ENCODE measurements around the gene SERP1.
A peak's percentile ranks its signal among the peaks of the same experiment; 100 is the strongest.

SERP1 gene

DNA sequence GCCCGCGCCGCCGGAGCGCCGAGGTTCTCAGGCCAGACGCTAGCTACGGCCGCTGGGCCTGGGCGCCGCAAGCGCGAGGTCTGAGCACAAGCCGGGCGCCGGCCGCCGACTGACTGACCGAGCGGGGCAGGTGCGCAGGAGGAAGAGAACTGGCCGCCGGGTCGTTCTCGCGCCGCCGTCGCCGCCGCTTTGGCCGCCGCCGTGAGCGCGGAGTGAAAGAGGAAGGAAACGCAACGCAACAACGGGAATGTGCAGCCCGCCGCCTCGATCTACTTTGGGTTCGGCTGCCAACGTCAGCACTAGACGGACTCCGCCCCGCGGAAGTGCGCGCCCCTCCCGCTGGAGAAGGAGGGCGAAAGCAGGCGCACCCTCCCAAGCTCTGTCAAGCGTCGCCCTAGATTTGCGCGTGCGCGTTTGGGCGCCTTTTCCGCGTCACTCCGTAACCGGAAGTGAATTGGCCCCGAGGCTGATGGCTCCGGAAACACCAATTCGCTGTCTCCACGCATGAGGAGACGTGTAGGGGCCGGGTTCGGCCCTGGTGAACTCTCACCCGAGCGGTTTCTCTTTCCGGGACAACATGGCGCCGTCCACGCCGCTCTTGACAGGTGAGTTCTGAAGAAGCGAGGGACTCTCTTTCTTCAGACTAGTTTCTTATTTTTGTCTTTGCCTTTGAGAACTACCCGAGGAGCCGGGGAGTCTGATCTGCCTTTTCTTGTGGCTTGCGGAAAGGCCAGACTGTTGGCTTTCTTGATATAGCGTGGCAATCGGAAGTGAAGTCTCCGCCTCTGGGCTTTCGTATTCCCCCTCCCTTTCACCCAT is at the start of gene SERP1, which contains the start of gene EIF2A:
SERP1 (minus strand) TSS at position 271 of the 819 bp plus-strand sequence. CDS start 361 bp downstream, outside the sequence.
EIF2A (plus strand) TSS at position 562 of the 819 bp plus-strand sequence; CDS start at position 578, 16 bp downstream.
- Histone ChIP-seq H3K27me3 (ENCODE audit: control insufficient read depth, insufficient read depth, low read length) (no peaks in the 10 kb centered on the region), H3K4me1 (ENCODE audit: control insufficient read depth, low read depth, low read length) (peaks cover 7% of the 10 kb centered on the region), H3K36me3 (ENCODE audit: control insufficient read depth, low read depth, low read length) (peaks cover 25% of the 10 kb centered on the region), H3K4me3 (ENCODE audit: low read length) (peak within 1 kb of the TSS; percentile 92), H3K27ac (ENCODE audit: low read length) (peak within 1 kb of the TSS; percentile 70), H3K9me3 (ENCODE audit: control insufficient read depth, low read depth, low read length) (no peaks in the 10 kb centered on the region), H3K9ac (ENCODE audit: low read length) (peak within 1 kb of the TSS; percentile 80)

- H3K4me1 ChIP-seq (ENCODE audit: control insufficient read depth, low read depth, low read length): peaks cover 4% of the 10 kb centered on the region
- H3K9ac ChIP-seq (ENCODE audit: low read length): no peak overlapping the region
- H3K27ac ChIP-seq (ENCODE audit: low read length): no peak overlapping the region
- H3K9me3 ChIP-seq (ENCODE audit: control insufficient read depth, low read depth, low read length): no peaks in the 10 kb centered on the region
- no peaks in the 10 kb centered on the region for H3K36me3 ChIP-seq (ENCODE audit: control insufficient read depth, low read depth, low read length)
- H3K27me3 ChIP-seq (ENCODE audit: control insufficient read depth, insufficient read depth, low read length): no peaks in the 10 kb centered on the region
- no peak overlapping the region for H3K4me3 ChIP-seq (ENCODE audit: low read length)
Measured at GRCh38 chr3:150594150-150594549, 47.9 kb upstream of the SERP1 start.

- peaks cover 11% of the 10 kb centered on the region for H3K36me3 ChIP-seq (ENCODE audit: control insufficient read depth, low read depth, low read length)
- no peaks in the 10 kb centered on the region for H3K4me1 ChIP-seq (ENCODE audit: control insufficient read depth, low read depth, low read length)
- H3K4me3 ChIP-seq (ENCODE audit: low read length): no peak overlapping the region
- no peak overlapping the region for H3K27ac ChIP-seq (ENCODE audit: low read length)
- H3K9me3 ChIP-seq (ENCODE audit: control insufficient read depth, low read depth, low read length): no peaks in the 10 kb centered on the region
- H3K9ac ChIP-seq (ENCODE audit: low read length): no peak overlapping the region
- H3K27me3 ChIP-seq (ENCODE audit: control insufficient read depth, insufficient read depth, low read length): no peaks in the 10 kb centered on the region
Measured at GRCh38 chr3:150589759-150590158, 43.5 kb upstream of the SERP1 start.

DNA sequence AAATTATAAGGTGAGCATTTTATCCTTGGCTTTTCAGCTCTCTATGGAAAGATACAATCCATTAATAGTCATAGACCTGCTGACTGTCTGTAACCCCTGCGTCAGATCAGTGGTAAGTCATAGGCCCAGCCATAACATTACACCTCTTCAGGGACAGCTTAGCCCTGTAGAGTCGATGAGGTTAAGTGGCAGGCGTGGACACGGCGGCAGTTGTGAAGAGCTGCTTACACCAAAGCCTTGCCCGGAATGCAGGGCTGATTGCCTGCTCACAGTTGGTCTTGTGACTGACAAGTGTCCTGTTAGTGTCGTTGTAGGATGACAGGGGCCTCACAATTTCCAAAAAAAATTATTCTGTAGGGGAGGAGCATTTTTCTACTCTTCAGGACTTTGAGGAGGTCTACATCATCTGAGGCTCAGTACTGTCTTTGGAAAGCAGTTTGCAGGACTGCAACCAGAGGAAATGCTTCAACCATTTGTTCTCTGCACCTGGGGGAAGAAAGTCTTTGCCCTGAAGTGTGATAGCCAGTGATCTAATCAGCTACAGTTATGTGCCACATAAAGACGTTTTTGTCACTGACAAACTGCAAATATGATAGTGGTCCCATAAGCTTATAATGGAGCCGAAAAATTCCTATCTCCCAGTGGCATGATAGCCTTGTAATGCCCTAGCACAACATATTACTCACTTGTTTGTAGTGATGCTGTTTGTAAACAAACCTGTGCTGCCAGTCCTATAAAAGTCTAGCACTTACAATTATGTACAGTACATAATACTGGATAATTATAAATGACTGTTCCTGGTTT is 41.9 kb upstream of the SERP1 start:
- Histone ChIP-seq H3K36me3 (ENCODE audit: control insufficient read depth, low read depth, low read length) (peaks cover 25% of the 10 kb centered on the region), H3K27me3 (ENCODE audit: control insufficient read depth, insufficient read depth, low read length) (no peaks in the 10 kb centered on the region), H3K4me1 (ENCODE audit: control insufficient read depth, low read depth, low read length) (no peaks in the 10 kb centered on the region), H3K9ac (ENCODE audit: low read length) (no peak overlapping the region), H3K9me3 (ENCODE audit: control insufficient read depth, low read depth, low read length) (no peaks in the 10 kb centered on the region), H3K27ac (ENCODE audit: low read length) (no peak overlapping the region), H3K4me3 (ENCODE audit: low read length) (no peak overlapping the region)

- Histone ChIP-seq H3K9me3 (ENCODE audit: control insufficient read depth, low read depth, low read length) (no peaks in the 10 kb centered on the region), H3K9ac (ENCODE audit: low read length) (no peak overlapping the region), H3K27ac (ENCODE audit: low read length) (no peak overlapping the region), H3K27me3 (ENCODE audit: control insufficient read depth, insufficient read depth, low read length) (no peaks in the 10 kb centered on the region), H3K4me1 (ENCODE audit: control insufficient read depth, low read depth, low read length) (no peaks in the 10 kb centered on the region), H3K4me3 (ENCODE audit: low read length) (no peak overlapping the region), H3K36me3 (ENCODE audit: control insufficient read depth, low read depth, low read length) (peaks cover 51% of the 10 kb centered on the region)
Measured at GRCh38 chr3:150583028-150583427, 36.7 kb upstream of the SERP1 start.

DNA sequence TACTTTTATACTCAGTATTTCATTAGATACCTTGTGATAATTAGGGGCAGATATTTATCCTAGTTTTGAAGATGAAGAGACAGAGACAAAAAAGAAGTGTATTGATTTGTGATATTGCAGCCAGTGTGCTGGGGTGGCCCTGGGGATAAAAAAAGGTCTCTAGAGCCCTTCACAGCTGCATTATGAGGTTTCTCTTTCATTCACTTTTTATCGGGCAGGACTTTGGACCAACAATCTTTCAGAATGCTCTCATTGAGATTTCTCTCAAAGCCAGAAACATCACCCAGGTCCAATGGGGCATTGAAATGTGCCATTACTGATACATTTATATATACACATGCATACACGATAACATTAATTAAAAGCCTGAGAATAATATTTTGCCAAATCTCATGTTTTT is 36.3 kb upstream of the SERP1 start:
- Histone ChIP-seq H3K27ac (ENCODE audit: low read length) (no peak overlapping the region), H3K27me3 (ENCODE audit: control insufficient read depth, insufficient read depth, low read length) (no peaks in the 10 kb centered on the region), H3K4me3 (ENCODE audit: low read length) (no peak overlapping the region), H3K9ac (ENCODE audit: low read length) (no peak overlapping the region), H3K4me1 (ENCODE audit: control insufficient read depth, low read depth, low read length) (no peaks in the 10 kb centered on the region), H3K36me3 (ENCODE audit: control insufficient read depth, low read depth, low read length) (peaks cover 51% of the 10 kb centered on the region), H3K9me3 (ENCODE audit: control insufficient read depth, low read depth, low read length) (no peaks in the 10 kb centered on the region)

- H3K4me1 ChIP-seq (ENCODE audit: control insufficient read depth, low read depth, low read length): no peaks in the 10 kb centered on the region
- H3K36me3 ChIP-seq (ENCODE audit: control insufficient read depth, low read depth, low read length): peaks cover 63% of the 10 kb centered on the region
- H3K4me3 ChIP-seq (ENCODE audit: low read length): no peak overlapping the region
- no peak overlapping the region for H3K27ac ChIP-seq (ENCODE audit: low read length)
- H3K27me3 ChIP-seq (ENCODE audit: control insufficient read depth, insufficient read depth, low read length): no peaks in the 10 kb centered on the region
- no peaks in the 10 kb centered on the region for H3K9me3 ChIP-seq (ENCODE audit: control insufficient read depth, low read depth, low read length)
- no peak overlapping the region for H3K9ac ChIP-seq (ENCODE audit: low read length)
Measured at GRCh38 chr3:150581174-150581573, 34.9 kb upstream of the SERP1 start.

- Histone ChIP-seq H3K9ac (ENCODE audit: low read length) (no peak overlapping the region), H3K36me3 (ENCODE audit: control insufficient read depth, low read depth, low read length) (peaks cover 57% of the 10 kb centered on the region)
Measured at GRCh38 chr3:150577855-150578254, 31.6 kb upstream of the SERP1 start.

GRCh38 chr3:150567328-150567727 is 21.0 kb upstream of the SERP1 start:
- Histone ChIP-seq H3K9ac (ENCODE audit: low read length) (no peak overlapping the region), H3K9me3 (ENCODE audit: control insufficient read depth, low read depth, low read length) (no peaks in the 10 kb centered on the region), H3K27ac (ENCODE audit: low read length) (no peak overlapping the region), H3K27me3 (ENCODE audit: control insufficient read depth, insufficient read depth, low read length) (no peaks in the 10 kb centered on the region), H3K4me3 (ENCODE audit: low read length) (no peak overlapping the region), H3K36me3 (ENCODE audit: control insufficient read depth, low read depth, low read length) (peaks cover 72% of the 10 kb centered on the region), H3K4me1 (ENCODE audit: control insufficient read depth, low read depth, low read length) (no peaks in the 10 kb centered on the region)

More at GRCh38 chr3:150577855-150578254, 31.6 kb upstream of the SERP1 start:
- Histone ChIP-seq H3K9me3 (ENCODE audit: control insufficient read depth, low read depth, low read length) (no peaks in the 10 kb centered on the region), H3K27me3 (ENCODE audit: control insufficient read depth, insufficient read depth, low read length) (no peaks in the 10 kb centered on the region), H3K27ac (ENCODE audit: low read length) (no peak overlapping the region), H3K4me1 (ENCODE audit: control insufficient read depth, low read depth, low read length) (no peaks in the 10 kb centered on the region), H3K4me3 (ENCODE audit: low read length) (no peak overlapping the region)

DNA sequence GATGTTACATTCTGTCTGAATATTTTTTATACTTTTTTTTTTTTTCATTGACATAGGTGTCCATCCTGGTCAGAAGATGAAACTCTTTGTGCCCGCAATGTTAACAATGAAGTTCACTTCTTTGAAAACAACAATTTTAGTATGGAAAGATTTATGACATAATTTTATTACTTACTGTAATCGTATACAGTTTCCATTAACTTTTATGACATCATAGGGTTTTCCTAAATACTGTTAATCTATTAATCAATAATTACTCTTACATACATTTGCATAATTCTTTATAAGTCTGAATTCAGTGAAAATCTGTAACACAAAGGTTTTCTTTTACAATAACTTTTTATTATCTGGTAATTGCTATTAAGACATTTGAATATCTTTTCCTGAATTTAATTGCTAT is 17.9 kb upstream of the SERP1 start:
- H3K27me3 ChIP-seq (ENCODE audit: control insufficient read depth, insufficient read depth, low read length): no peaks in the 10 kb centered on the region
- no peak overlapping the region for H3K4me3 ChIP-seq (ENCODE audit: low read length)
- H3K27ac ChIP-seq (ENCODE audit: low read length): no peak overlapping the region
- H3K9me3 ChIP-seq (ENCODE audit: control insufficient read depth, low read depth, low read length): no peaks in the 10 kb centered on the region
- no peaks in the 10 kb centered on the region for H3K4me1 ChIP-seq (ENCODE audit: control insufficient read depth, low read depth, low read length)
- H3K36me3 ChIP-seq (ENCODE audit: control insufficient read depth, low read depth, low read length): peaks cover 61% of the 10 kb centered on the region
- H3K9ac ChIP-seq (ENCODE audit: low read length): no peak overlapping the region

DNA sequence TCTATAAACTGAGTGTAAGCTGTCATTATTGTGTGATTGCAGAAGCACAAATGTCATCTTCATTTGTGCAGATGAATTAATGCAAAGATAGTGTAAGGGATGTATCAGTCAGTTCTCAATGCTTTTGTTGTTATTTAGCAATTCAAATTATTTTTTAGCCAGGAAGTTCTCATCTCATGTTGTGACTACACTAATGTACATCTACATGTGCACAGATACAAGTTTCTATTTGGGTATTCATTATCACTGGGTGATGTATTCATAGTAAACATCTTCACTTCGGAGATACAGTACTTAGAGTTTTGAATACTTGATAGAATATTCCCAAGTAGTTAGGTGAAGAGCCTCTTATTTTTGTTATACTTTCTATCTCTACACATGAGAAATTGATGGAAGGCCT is 11.4 kb upstream of the SERP1 start:
- H3K27ac ChIP-seq (ENCODE audit: low read length): no peak overlapping the region
- H3K9me3 ChIP-seq (ENCODE audit: control insufficient read depth, low read depth, low read length): no peaks in the 10 kb centered on the region
- H3K9ac ChIP-seq (ENCODE audit: low read length): no peak overlapping the region
- H3K36me3 ChIP-seq (ENCODE audit: control insufficient read depth, low read depth, low read length): peaks cover 30% of the 10 kb centered on the region
- H3K4me3 ChIP-seq (ENCODE audit: low read length): no peak overlapping the region
- H3K4me1 ChIP-seq (ENCODE audit: control insufficient read depth, low read depth, low read length): no peaks in the 10 kb centered on the region
- no peaks in the 10 kb centered on the region for H3K27me3 ChIP-seq (ENCODE audit: control insufficient read depth, insufficient read depth, low read length)

Measured in iPS-18a (cell line).